Nephron progenitor cell (in vitro differentiated cells): ENCODE data around the gene PEMT.

Experiments
- DNase-seq: peaks from one replicate; pipeline ENCODE4 v3.0.0; 2021
- H3K27ac Mint-ChIP-seq: 2 replicates; pipeline ENCODE4 v1.8.0; 2021; ENCODE audit warnings: mild to moderate bottlenecking, moderate library complexity, mixed read lengths
- H3K27me3 Mint-ChIP-seq: 2 replicates; pipeline ENCODE4 v1.8.0; 2021; ENCODE audit warnings: mild to moderate bottlenecking, low read depth, mixed read lengths; ENCODE audit not compliant: poor library complexity
- H3K36me3 Mint-ChIP-seq: 2 replicates; pipeline ENCODE4 v1.8.0; 2021; ENCODE audit warnings: low read depth, mixed read lengths
- H3K4me1 Mint-ChIP-seq: 2 replicates; pipeline ENCODE4 v1.8.0; 2021; ENCODE audit warnings: mixed read lengths
- H3K4me3 Mint-ChIP-seq: 2 replicates; pipeline ENCODE4 v1.8.0; 2021; ENCODE audit warnings: mild to moderate bottlenecking, moderate library complexity, mixed read lengths
- H3K9me3 Mint-ChIP-seq: 2 replicates; pipeline ENCODE4 v1.8.0; 2021; ENCODE audit warnings: mild to moderate bottlenecking, moderate library complexity, mixed read lengths
- TF ChIP-seq, protein P1 (sequence below): fragments of 200-600 bp; sonication (generic); IDR thresholded peaks from 2 replicates; pipeline ENCODE4 v1.5.0; 2021; ENCODE audit warnings: antibody characterized with exemption

The PEMT gene

DNA sequence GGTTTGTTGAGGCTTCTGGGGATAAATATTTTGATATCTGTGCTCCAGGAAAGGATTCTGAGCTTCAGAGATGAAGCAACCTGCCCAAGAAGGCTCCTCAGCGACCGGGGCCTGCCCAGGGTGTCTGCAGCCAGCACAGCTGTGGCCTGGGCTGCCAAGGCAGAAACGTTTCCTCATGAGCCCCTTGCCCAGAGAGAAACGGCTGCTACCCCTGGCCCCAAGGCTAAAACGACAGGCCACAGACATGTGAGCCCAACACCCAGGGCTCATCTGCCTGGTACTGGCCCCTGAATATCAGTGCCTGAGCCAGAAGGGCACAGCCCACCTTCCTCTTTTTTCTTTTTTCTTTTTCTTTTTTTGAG, 49.9 kb downstream of the PEMT start:
- Mint-ChIP-seq H3K9me3 (no peaks in the 10 kb centered on the region), H3K27ac (no peak overlapping the region), H3K36me3 (peaks cover 4% of the 10 kb centered on the region), H3K4me1 (peaks cover 36% of the 10 kb centered on the region), H3K27me3 (no peaks in the 10 kb centered on the region), H3K4me3 (no peak overlapping the region)
- no peak for DNase-seq
- TF ChIP-seq, protein P1, sequence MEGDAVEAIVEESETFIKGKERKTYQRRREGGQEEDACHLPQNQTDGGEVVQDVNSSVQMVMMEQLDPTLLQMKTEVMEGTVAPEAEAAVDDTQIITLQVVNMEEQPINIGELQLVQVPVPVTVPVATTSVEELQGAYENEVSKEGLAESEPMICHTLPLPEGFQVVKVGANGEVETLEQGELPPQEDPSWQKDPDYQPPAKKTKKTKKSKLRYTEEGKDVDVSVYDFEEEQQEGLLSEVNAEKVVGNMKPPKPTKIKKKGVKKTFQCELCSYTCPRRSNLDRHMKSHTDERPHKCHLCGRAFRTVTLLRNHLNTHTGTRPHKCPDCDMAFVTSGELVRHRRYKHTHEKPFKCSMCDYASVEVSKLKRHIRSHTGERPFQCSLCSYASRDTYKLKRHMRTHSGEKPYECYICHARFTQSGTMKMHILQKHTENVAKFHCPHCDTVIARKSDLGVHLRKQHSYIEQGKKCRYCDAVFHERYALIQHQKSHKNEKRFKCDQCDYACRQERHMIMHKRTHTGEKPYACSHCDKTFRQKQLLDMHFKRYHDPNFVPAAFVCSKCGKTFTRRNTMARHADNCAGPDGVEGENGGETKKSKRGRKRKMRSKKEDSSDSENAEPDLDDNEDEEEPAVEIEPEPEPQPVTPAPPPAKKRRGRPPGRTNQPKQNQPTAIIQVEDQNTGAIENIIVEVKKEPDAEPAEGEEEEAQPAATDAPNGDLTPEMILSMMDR, result no peak

DNA sequence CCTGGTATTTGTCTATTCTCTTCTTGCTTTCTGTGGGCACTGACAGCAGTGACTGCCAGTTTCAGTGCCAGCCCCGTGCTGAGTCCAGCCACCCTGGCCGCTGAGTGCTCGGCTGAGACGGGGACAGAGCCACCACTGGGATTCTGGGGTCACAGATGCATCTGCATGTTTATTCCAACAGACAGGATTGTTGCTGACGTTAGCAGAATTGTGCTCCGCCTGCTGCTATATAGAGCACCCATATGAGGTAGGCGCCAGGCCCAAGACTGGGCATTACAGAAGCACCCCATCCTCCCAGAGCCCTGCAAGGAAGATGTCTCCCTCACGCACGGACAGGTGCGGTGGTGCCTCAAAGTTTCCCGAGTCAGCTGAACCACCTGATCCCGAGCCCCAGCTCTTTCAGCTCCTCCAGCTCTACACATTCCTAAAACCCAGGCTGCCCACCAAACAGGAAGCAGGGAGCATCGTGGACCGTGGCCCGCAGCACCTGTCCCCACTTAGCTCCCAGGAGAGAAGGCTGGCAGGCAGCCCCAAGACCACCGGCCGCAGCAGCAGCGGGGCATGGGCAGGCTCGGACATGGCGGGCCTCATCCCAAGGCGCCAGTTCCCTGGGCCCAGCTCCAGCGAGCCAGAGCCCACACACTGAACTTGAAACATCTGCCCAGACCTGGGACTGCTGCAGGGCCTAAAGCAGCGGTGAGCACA, 50.4 kb downstream of the PEMT start:
- TF ChIP-seq, protein P1, result no peak
- Mint-ChIP-seq H3K27me3 (no peaks in the 10 kb centered on the region), H3K4me1 (peaks cover 36% of the 10 kb centered on the region), H3K4me3 (no peak overlapping the region), H3K27ac (no peak overlapping the region), H3K9me3 (no peaks in the 10 kb centered on the region), H3K36me3 (peaks cover 4% of the 10 kb centered on the region)
- DNase-seq, result no peak

DNA sequence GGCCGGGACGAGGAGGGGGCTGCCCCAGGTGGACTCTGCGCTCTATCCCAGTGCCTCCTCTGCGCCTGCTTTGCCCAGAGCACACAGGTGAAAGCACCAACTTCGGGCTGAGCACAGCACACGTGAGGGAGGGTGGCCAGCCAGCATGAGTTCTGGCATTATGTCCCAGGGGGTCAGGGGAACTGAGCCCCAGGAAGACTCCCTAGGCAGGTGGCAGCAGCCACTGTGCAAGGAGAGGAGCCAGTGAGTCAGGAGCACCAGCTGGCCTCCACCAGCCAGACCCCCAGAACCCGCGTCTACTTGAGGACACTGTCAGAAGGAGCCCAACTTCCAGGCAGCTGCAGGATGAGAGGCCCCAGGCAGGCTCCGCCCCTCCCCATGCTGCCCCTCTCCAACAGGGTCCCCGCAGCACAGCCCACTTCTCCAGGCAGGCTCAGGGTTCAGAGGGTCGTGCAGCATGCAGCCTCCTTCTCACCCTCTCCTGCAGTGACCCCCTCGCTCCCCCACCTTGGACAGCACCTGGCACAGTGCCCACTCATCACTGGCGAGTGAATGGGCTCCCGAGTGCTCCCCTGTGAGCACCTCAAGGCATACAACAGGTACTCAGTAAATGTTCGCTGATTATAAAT, 51.1 kb downstream of the PEMT start:
- Mint-ChIP-seq H3K4me3 (no peak overlapping the region), H3K27ac (no peak overlapping the region), H3K9me3 (no peaks in the 10 kb centered on the region), H3K36me3 (peaks cover 4% of the 10 kb centered on the region), H3K4me1 (peaks cover 36% of the 10 kb centered on the region), H3K27me3 (no peaks in the 10 kb centered on the region)
- peak; percentile 45 for DNase-seq
- TF ChIP-seq, protein P1, result no peak

DNA sequence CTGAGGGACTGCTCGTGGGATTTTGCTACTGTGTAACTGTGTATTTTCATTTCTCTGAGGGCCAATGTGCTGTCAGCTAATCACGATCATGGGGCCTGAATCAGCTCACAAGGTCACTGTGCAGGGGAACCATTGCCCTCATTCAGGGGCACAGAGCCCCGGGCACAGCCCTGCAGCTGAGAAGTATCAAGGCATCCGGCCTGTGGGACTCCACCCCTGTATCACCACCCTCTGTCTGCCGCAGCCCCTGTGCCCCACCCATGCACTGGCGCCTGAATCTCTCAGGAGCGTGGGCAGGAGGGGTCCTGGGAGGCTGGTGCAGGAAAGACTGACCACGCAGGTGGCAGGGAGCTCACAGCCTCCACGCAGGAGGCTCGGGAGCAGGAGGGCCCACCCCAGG, 51.9 kb downstream of the PEMT start:
- Mint-ChIP-seq H3K9me3 (no peaks in the 10 kb centered on the region), H3K36me3 (peaks cover 4% of the 10 kb centered on the region), H3K4me1 (peaks cover 36% of the 10 kb centered on the region), H3K27ac (no peak overlapping the region), H3K4me3 (no peak overlapping the region), H3K27me3 (no peaks in the 10 kb centered on the region)
- no peak for DNase-seq
- TF ChIP-seq, protein P1, result no peak

DNA sequence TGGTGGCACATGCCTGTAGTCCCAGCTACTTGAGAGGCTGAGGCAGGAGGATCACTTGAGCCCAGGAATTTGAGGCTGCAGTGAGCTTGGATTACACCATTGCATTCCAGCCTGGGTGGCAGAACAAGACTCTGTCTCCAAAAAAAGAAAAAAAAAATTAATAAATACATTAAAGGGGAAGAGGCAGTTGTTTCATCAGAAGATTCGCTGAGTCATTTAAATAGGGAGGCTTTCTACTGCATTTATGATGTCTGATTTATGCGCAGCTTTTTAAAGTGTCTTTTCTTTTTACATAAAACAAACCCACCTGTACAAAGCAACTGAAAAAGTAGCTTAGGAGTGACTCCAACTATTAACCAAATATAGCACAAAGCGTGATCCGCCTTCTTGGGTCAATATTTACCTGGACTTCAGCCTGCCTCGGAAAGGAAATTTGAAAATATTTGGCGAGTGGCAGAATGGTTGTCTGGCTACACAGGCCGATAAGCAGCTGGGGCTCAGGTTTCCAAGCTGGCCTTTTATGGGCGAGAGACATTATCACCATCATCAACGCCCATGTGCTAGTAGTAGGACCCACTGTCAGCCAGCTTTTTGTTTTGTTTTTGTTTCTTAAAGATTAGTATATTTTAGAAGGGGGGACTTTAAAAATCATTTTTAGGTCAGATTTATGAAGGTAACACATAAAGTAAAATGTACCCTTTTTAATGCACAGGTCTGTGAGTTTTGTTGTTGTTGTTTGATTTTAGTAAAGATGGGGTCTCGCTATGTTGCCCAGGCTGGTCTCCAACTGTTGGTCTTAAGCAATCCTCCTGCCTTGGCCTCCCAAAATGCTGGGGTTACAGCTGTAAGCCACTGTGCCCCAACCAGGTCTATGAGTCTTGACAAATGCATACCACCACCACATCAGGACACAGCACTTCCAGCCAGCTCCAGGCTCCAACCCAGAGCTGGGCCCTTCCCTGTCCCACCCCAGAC, 52.8 kb downstream of the PEMT start:
- Mint-ChIP-seq H3K36me3 (peaks cover 1% of the 10 kb centered on the region), H3K27ac (no peak overlapping the region), H3K4me1 (peaks cover 33% of the 10 kb centered on the region), H3K27me3 (no peaks in the 10 kb centered on the region), H3K9me3 (no peaks in the 10 kb centered on the region), H3K4me3 (no peak overlapping the region)
- TF ChIP-seq, protein P1, result no peak
- DNase-seq, result no peak
